Activated naive CD4-positive, alpha-beta T cell treated with anti-CD3 and anti-CD28 coated beads, Interleukin-2, amount 10 ng/mL, durations not matched to agents 7 days and 5 days (primary cell): ENCODE measurements around the gene PCNT.

ENCODE experiments used
- CTCF ChIA-PET: fragments of 350-600 bp; sonication (Branson Sonifier 250); formaldehyde crosslinking; loops from one replicate; lab custom pipeline; 2021; ENCODE audit warnings: antibody characterized with exemption; lab: Charles Lee
- DNase-seq: peaks from one replicate; pipeline ENCODE4 v3.0.0-alpha.2; 2020
- H3K27ac Mint-ChIP-seq: one replicate; pipeline ENCODE4 v1.8.0; 2021; ENCODE audit warnings: mild to moderate bottlenecking, moderate library complexity, mixed read lengths
- H3K27me3 Mint-ChIP-seq: one replicate; pipeline ENCODE4 v1.8.0; 2021; ENCODE audit warnings: mild to moderate bottlenecking, mixed read lengths
- H3K36me3 Mint-ChIP-seq: one replicate; pipeline ENCODE4 v1.8.0; 2021; ENCODE audit warnings: mixed read lengths
- H3K4me1 Mint-ChIP-seq: one replicate; pipeline ENCODE4 v1.8.0; 2021; ENCODE audit warnings: mixed read lengths
- H3K4me3 Mint-ChIP-seq: one replicate; pipeline ENCODE4 v1.8.0; 2021; ENCODE audit warnings: mild to moderate bottlenecking, moderate library complexity, mixed read lengths
- H3K9me3 Mint-ChIP-seq: one replicate; pipeline ENCODE4 v1.8.0; 2021; ENCODE audit warnings: mixed read lengths

The PCNT gene

DNA sequence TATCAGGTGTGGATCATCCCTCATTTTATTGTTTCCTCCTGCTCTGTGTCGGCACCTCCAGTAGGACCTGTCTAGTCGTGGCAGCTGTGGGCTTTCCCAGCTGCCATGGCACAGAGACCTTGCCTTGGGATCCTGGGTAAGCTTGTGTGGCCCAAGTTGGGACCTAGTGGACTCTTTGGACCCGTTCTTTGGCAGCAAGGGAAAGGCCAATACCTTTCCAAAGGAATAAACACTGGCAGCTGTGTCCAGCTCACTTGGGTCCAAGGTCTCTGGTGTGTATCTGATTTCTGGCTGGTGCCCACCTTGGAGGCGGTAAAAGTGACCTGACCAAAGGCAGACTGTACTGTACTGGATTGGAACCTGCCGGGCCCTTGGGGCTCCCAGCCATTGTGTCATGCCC is 156.5 kb downstream of the PCNT start:
- CTCF ChIA-PET = interaction anchor here (0.6 kb wide), 1 partner anchor 220 kb away, joined by 4 read pairs; no protein-coding TSS in a partner anchor
- Mint-ChIP-seq H3K36me3 (peaks cover 22% of the 10 kb centered on the region), H3K27ac (no peak overlapping the region)

DNA sequence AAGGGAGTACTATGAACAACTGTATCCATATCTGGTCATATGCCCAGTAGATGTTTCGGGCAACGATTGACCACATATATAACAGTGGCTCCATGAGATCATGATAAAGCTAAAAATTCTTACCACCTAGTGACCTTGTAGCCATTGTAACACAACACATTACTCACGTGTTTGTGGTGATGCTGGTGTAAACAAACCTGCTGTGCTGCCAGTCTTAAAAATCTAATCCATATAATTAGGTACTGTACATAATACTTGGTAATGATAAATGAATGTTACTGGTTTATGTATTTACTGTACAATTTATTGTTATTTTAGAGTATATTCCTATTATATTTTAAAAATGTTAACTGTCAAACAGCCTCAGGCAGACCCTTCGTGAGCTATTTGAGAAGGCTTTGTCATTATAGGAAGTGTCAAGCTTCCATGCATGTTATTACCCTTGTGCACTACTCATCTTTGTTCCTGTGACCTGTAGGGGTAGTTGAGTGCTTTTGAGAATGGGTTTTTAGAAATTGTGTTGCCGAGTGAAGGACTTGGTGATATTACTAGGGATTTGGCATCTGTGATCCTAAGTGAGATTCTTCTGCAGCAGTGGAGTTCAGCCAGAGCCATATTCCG is 158.4 kb downstream of the PCNT start:
- H3K27ac Mint-ChIP-seq = no peak overlapping the region
- H3K9me3 Mint-ChIP-seq = no peaks in the 10 kb centered on the region
- no peak for DNase-seq
- peaks cover 11% of the 10 kb centered on the region for H3K4me1 Mint-ChIP-seq
- peaks cover 27% of the 10 kb centered on the region for H3K36me3 Mint-ChIP-seq
- CTCF ChIA-PET = no interaction called here
- H3K4me3 Mint-ChIP-seq = no peak overlapping the region
- H3K27me3 Mint-ChIP-seq = no peaks in the 10 kb centered on the region

More for the DNA sequence above, 156.5 kb downstream of the PCNT start:
- H3K4me1 Mint-ChIP-seq = peaks cover 11% of the 10 kb centered on the region
- no peaks in the 10 kb centered on the region for H3K27me3 Mint-ChIP-seq
- no peak overlapping the region for H3K4me3 Mint-ChIP-seq
- no peak for DNase-seq
- H3K9me3 Mint-ChIP-seq = no peaks in the 10 kb centered on the region

DNA sequence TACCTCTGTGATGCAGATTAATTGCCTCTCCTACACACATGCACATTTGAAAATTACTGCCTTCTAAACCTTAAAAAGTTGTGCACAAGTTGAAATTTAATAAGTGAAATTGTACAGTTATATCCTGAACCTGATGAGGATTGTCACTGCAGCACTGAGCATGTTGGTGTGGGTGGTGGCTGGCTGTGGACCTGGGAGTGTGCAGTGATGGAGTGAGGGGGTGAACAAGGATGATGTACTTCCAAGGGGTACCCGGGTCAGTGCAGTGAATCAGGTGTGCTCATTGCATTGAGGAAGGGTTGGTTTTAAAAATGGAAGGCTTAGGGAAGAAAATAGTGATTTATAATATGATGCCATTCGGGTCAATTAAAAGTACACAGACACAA is 158.9 kb downstream of the PCNT start:
- Mint-ChIP-seq H3K4me3 (no peak overlapping the region), H3K27ac (no peak overlapping the region), H3K27me3 (no peaks in the 10 kb centered on the region), H3K4me1 (peaks cover 11% of the 10 kb centered on the region), H3K9me3 (no peaks in the 10 kb centered on the region), H3K36me3 (peaks cover 30% of the 10 kb centered on the region)
- CTCF ChIA-PET = no interaction called here
- no peak for DNase-seq

DNA sequence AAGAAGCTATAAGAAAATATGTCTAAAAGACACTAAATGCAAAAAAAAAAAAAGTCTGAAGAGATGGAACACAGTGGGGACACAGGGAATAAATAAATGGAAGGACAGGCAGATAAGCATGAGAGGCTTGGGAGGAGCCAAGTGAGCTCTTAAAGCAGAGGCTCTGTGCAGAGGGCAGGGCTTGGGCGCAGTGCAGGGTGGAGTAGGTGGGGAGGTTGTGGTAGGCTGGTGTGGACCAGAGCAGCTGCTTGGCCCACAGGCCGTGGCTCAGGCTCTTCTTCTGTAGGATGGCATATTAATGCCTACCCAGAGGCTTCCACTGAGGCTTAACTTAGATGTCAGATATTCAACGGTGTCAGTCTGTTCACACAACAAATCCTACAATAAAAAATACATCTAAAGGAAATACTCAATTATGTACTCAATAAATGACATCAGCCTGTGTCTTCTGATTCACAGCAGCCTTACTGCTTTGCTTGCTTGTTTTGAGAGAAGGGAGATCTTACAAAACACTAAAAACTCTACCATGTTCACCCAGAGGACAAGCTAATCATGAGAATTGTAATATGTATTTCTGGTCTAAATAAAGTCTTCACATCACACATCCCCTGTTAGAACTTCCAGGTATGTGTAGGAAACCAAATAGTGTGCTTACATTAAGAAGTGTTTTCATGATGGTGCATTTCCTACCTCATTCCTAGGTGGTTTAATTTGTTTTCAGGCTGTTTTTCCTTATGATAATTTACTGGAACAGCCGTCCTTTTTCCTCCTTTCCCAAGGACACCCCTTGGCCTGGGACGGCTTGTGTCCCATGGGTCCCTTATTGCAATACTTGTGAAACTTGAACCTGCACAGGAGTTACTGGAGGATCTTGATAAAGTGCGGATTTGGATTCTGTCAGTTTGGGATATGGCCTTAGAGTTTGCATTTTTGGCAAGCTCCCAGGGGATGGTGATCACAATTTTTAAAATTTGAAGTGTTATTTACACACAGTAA is 159.6 kb downstream of the PCNT start:
- H3K27me3 Mint-ChIP-seq = no peaks in the 10 kb centered on the region
- no peak overlapping the region for H3K27ac Mint-ChIP-seq
- CTCF ChIA-PET = no interaction called here
- peaks cover 32% of the 10 kb centered on the region for H3K36me3 Mint-ChIP-seq
- H3K4me1 Mint-ChIP-seq = peaks cover 11% of the 10 kb centered on the region
- no peak for DNase-seq
- no peaks in the 10 kb centered on the region for H3K9me3 Mint-ChIP-seq
- H3K4me3 Mint-ChIP-seq = no peak overlapping the region

DNA sequence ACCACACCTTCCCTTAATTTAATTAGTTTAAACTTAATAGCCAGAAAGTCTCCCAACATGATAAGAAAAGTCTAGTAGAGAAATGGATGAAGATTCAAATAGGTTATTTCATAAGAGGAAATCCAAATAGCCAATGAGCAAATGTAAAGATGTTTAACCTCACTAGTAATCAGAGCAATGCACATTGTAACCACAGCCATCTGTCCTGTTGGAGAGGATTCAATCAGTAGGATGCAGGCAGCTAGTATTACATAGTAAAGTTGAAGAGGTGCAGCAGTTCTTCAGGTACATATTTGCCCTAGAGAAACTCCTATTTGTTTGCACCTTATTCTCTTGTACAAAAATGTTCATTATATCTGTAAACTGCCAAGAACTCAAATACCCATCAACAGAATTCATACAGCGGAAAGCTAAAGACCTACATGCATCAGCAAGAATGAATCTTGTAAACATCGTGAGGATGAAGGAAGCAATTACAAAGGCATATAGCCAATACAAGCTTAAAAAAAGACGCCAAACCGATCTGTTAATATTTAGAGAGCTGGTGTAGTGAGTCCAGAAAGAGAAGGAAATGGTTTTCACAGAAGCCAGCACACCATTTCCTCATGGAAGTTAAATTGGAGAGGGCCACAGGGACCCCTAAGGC is 162.6 kb downstream of the PCNT start:
- H3K36me3 Mint-ChIP-seq = peaks cover 29% of the 10 kb centered on the region
- no peaks in the 10 kb centered on the region for H3K27me3 Mint-ChIP-seq
- no peak overlapping the region for H3K27ac Mint-ChIP-seq
- no peak overlapping the region for H3K4me3 Mint-ChIP-seq
- DNase-seq = no peak
- peaks cover 11% of the 10 kb centered on the region for H3K4me1 Mint-ChIP-seq
- CTCF ChIA-PET = no interaction called here
- H3K9me3 Mint-ChIP-seq = no peaks in the 10 kb centered on the region

GRCh38 chr21:46489162-46489663 is 165.3 kb downstream of the PCNT start:
- no peaks in the 10 kb centered on the region for H3K4me1 Mint-ChIP-seq
- peaks cover 52% of the 10 kb centered on the region for H3K36me3 Mint-ChIP-seq
- H3K27ac Mint-ChIP-seq = no peak overlapping the region
- no peaks in the 10 kb centered on the region for H3K27me3 Mint-ChIP-seq
- peaks cover 2% of the 10 kb centered on the region for H3K9me3 Mint-ChIP-seq
- DNase-seq = no peak
- CTCF ChIA-PET = no interaction called here
- H3K4me3 Mint-ChIP-seq = no peak overlapping the region

DNA sequence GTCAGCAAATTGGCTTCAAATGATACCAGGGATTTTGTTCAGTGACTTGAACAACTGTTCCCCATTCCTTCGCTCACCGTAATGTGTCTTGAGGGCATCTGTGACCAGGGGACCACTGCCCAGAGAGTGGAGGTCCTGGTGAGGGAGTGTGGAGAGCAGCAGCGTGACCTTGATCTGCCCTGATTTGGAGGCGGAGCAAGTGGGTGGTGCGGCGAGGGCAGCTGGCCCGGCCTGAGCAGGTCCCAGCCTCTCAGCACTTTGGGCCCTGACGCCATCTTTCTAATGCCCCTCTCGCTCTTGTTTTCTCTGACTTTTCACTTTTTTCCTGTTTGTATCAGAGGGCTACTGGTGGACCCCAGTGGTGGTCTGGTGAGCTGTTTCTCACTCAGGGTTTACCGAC is 165.8 kb downstream of the PCNT start:
- no peak overlapping the region for H3K27ac Mint-ChIP-seq
- no peak for DNase-seq
- H3K27me3 Mint-ChIP-seq = no peaks in the 10 kb centered on the region
- H3K36me3 Mint-ChIP-seq = peaks cover 56% of the 10 kb centered on the region
- CTCF ChIA-PET = no interaction called here
- peaks cover 2% of the 10 kb centered on the region for H3K4me1 Mint-ChIP-seq
- peaks cover 2% of the 10 kb centered on the region for H3K9me3 Mint-ChIP-seq
- no peak overlapping the region for H3K4me3 Mint-ChIP-seq

- CTCF ChIA-PET = no interaction called here
- no peak for DNase-seq
- Mint-ChIP-seq H3K36me3 (peaks cover 57% of the 10 kb centered on the region), H3K4me1 (peaks cover 6% of the 10 kb centered on the region), H3K9me3 (peaks cover 2% of the 10 kb centered on the region), H3K27me3 (no peaks in the 10 kb centered on the region), H3K4me3 (no peak overlapping the region), H3K27ac (no peak overlapping the region)
Observed at GRCh38 chr21:46491553-46491952, 167.6 kb downstream of the PCNT start.

- Mint-ChIP-seq H3K4me1 (peaks cover 6% of the 10 kb centered on the region), H3K36me3 (peaks cover 54% of the 10 kb centered on the region)
Observed at GRCh38 chr21:46492851-46493250, 168.9 kb downstream of the PCNT start.

DNA sequence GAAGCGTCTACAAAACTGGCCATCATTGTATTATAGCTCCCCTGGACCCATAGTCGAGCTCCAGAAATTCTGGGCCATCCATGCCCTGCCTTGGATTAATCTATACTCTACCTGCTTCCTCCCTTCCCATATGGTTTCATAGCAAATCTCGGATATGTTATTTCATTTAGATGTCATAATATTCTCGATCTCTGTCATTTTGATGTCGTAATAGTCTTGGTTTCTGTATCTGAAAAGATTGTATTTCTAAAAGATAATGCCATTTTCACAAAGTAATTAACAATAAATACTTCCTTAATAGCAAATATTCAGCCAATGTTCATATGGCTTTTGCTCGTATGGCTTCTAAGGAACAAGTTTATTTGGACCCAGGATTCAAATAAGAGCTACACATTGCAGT is 169.9 kb downstream of the PCNT start:
- DNase-seq = no peak
- Mint-ChIP-seq H3K27ac (no peak overlapping the region), H3K4me3 (no peak overlapping the region), H3K27me3 (no peaks in the 10 kb centered on the region), H3K4me1 (peaks cover 7% of the 10 kb centered on the region), H3K9me3 (peaks cover 2% of the 10 kb centered on the region), H3K36me3 (peaks cover 62% of the 10 kb centered on the region)
- CTCF ChIA-PET = no interaction called here

More at GRCh38 chr21:46492851-46493250, 168.9 kb downstream of the PCNT start:
- Mint-ChIP-seq H3K27ac (no peak overlapping the region), H3K27me3 (no peaks in the 10 kb centered on the region), H3K9me3 (peaks cover 2% of the 10 kb centered on the region), H3K4me3 (no peak overlapping the region)
- DNase-seq = no peak
- CTCF ChIA-PET = no interaction called here
